Measurements from ENCODE around the gene EXOC3L2.

Gene EXOC3L2

DNA sequence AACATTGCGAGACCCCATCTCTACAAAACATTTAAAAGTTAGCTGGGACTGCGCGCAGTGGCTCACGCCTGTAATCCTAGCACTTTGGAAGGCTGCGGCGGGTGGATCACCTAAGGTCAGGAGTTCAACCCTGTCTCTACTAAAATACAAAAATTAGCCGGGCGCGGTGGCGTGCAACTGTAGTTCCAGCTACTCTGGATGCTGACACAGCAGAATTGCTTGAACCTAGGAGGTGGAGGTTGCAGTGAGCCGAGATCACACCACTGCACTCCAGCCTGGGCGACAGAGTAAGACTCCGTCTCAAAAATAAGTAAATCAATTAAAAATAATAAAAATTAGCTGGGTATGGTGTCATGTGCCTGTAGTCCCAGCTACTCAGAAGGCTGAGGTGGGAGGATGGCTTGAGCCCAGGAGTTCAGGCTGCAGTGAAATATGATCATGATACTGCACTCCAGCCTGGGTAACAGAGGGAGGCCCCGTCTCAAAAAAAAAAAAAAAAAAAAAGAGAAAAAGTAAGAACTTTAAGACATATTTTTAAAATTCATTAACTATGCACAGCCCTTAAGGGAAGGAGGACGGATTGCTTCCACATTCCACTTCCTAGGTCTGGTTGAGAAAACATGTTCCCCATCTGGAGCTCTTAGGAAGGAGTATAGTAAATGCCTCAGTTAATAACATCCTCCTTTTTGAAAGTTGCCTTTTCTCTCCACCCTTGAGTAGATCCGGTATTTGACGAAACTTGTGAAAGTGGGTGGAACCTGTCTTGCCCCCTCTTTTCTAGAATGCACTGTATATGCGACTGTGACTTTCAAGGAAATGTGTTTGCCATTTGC is 26.1 kb downstream of the EXOC3L2 start:
- no peak for DNase-seq

DNA sequence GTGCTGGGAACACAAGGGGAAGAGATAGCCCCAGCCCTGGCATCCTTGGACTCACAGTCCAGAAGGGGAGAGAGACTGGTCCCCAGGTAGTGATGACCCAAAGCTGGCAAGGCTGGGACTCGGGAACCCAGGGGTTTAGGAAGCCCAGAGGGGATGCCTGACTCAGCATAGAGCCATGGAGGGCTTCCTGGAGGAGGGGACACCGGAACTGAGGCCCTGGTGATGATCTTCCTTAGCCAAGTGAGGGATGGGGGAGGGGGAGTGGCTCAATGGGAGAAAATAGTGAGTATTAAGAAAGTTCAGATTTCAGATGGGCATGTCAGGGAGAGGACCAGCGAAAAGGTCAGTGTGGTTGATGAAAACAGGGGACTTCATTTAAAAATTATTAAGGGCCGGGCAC is 26.8 kb downstream of the EXOC3L2 start:
- no peak for DNase-seq

DNA sequence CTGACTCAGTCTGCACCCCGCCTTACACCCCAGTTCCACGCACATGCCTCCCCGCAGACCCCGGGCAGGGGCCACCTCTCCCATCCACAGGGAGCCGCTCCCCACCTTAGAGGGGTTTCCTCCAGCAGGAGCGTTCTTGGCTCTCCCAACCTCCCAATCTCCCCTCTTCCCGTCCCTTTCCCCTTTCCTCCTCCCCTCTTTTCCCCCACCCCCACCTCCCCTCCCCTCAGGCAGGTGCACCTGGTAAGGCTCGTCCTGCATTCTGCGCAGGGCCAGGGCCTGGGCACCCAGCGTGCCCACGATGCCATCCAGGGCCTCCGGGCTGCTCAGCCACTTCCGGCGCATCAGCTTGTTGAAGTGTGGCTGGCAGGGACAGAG is 27.3 kb downstream of the EXOC3L2 start:
- no peak for DNase-seq

DNA sequence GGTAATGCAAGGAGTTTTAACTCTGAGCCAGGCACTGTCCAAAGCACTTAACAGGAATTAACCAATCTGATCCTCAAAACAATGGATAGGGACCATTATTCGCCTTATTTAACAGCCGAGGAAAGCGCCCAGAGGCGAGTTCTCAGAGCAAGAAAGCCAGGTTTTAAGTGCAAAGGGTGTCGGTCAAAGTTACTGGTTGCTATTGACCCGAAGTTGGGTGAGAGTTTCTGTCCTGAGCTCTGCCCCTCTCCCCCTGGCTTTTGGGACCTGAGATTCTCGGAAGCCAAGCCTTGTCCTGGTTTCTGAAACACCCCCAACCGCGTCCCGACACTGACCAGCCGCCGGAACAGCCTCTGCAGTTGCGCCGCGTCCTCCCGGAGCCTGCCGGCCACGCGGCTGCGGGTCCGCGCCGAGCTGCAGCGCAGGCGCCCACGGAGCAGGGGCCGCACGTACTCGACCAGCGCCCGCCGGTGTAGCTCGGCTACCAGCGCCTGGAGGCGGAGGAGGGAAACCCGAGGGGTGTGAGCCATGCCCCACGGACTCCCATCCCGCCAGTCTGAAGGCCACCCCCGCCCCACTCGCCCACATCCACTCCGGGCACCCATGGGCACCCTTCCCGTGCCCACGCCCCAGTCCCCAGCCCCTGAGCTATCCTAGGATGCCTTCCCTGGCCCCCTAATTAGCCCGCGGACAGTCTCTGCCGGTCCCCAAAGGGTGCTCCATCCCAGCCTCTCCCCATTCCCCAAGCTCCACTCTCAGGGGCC is 27.8 kb downstream of the EXOC3L2 start:
- no peak for DNase-seq

DNA sequence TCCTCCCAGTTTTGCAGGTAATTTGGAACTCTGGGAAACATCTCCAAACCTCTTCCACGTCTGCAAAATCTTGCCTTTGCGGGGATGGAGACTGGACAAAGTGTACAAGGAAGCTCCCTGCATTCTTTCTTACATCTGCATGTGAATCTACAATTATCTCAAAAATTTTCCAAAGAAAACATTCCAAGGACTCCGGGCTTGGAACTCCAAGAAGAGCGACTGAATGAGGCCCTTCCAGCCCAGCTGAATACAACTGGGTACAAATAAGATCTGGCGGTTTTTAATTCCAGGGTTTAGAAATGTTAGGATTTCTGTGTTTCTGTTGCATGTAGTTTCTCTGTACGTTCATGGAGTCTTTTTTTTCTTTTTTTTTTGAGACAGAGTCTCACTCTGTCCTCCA is 28.5 kb downstream of the EXOC3L2 start:
- DNase-seq = no peak

DNA sequence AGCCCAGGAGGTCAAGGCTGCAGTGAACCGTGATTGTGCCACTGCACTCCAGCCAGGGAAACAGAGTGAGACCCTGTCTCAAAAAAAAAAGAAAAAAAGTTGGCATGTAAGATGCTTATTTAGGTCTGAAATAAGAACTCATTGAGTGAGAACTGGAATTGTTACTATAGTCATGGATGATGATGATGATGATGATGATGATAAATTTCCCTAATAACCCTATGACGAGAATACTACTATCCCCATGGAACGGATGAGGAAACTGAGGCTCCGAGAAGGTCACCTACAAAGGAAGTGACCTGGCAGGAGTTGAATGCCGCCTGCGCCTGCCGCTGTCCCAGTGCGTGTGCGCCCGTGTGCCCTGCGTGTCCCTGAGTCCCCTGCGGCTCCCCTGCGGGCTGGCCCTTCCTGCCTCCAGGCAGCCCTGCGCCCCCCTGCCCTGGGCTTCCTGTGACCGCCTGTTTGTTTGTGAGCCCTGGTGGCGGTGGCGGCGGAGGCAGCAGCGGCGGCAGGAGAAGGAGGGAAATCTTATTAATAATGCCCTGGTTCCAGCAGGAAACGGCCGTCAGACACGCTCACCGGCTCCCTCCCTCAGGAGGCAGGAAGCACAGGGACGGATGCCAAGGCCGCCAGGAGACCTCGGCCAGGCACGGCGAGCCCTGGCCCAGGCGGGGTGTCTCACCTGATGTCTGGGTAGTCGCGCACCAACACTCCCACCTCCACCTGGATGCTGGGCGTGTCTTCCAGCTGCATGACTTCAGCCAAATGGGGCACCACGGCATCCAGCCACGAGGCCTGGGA is 29.6 kb downstream of the EXOC3L2 start:
- no peak for DNase-seq

DNA sequence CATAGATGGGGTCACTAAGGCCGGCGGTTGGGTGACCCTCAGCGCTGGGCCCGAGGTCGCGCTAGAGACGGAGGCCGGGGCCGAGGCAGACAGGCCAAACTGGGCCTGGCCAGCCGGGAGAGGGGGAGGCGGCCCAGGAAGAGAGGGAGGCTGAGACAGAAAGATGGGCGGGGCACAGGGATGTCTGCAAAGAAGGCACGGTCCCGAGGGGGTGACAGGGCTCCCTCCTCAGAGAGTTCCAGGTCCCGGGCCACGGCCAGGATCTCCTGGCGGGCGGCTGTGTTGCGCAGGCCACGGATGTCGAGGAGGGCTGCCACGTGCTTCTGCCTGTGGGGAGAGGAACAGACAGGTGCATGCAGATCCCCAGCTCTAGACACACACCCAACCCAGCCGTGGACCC is 32.2 kb downstream of the EXOC3L2 start:
- DNase-seq = no peak

DNA sequence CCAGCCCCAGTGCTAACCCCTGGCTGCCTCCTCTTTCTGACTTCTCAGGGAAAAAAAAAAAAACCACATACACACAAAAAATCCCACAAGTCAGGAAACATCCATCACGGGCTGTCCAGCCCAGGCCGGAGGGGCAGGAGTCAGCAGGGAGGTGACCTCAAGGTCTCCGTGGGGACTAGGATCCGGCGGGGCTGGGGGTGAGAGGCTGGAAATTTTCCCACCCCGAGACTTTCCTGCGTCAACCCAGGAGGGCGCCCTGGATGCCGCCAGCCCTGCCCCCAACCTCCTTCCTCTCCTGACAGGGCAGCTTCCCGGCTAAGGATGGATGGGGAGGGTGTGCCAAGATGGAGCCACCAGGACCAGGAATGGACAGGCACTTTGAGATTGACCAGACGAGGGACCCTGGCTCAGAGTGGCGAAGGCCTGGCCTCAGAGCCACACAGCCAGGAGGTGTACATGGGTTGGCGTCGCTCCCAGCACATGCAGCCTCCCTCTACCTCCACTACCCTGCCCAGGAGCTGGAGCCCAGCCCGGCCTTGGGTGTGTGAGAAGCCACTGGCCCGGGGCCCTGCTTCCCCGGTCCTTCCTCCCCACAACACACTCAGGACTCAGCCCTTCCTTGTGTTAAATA is 33.3 kb downstream of the EXOC3L2 start:
- no peak for DNase-seq

DNA sequence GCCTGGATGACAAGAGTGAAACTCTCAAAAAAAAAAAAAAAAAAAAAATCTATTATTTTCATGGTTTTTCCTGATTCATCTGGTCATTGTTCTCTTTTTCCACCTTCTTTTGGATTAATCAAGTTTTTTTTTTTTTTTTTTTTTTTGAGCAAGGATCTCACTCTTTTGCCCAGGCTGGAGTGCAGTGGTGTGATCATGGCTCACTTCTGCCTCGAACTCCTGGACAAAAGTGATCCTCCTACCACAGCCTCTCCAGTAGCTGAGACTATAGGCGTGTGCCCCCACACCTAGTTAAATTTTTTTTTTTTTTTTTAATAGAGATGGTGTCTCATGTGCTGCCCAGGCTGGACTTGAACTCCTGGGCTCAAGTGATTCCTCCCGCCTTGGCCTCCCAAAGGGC is 38.9 kb downstream of the EXOC3L2 start:
- DNase-seq = no peak

DNA sequence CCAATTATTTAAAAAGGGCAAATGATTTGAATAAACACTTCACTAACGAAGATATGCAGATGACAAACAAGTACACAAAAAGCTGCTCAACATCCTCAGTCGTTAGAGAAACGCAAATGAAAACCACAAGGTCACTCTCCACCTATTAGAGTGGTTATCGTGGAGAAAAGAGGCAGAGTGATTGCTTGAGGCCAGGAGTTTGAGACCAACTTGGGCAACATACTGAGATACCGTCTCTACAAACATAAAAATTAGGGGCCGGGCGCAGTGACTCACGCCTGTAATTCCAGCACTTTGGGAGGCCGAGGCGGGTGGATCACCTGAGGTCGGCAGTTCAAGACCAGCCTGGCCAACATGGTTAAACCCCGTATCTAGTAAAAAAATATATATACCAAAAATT is 39.4 kb downstream of the EXOC3L2 start:
- no peak for DNase-seq

DNA sequence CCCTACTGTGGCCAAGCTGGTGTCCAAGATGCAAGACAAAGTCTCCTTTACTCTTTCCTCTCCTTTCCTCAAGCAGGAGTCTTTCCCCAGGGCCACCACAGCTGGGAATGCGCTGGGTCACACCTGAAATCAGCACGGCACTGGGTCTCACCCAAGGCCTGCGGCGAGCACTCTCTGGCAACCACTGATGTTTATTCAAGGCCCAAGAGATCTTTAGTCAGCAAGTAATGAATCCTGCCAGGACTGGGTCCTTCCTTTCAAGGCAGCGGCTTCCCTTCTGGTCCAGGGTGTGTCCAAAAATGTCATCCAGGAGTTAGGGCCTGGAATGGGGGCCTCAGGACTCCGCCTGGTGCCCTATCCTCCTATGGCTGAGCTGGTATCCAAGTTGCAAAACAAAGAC is 42.6 kb downstream of the EXOC3L2 start:
- DNase-seq = no peak

DNA sequence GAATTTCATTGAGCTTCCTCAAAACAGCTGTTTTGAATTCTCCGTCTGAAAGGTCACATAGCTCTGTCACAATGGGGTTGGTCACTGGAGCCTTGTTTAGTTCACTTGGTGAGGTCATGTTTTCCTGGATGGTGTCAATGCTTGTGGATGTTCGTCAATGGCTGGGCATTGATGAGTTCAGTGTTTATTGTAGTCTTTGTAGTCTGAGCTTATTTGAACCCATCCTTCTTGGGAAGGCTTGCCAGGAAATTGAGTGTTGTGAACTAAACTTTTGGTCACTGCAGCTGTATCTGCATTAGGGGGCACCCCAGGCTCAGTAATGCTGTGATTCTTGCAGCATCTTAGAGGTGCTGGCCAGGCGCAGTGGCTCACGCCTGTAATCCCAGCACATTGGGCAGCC is 44.6 kb downstream of the EXOC3L2 start:
- no peak for DNase-seq

DNA sequence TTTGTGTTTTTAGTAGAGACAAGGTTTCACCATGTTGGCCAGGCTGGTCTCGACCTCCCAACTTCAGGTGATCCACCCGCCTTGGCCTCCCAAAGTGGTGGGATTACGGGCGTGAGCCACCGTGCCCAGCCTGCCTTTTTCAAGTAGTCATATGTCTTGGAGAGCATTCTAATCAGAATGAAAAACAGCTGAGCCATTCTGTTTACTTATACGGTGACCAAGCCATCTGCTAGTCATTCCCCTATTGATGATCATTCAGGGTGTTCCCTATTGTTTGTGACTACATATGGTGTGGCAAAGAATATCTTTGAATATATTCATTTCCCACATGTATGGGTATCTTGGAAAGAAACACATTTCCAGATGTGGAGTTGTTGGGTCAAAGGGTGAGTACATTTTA is 49.4 kb downstream of the EXOC3L2 start:
- DNase-seq = no peak

DNA sequence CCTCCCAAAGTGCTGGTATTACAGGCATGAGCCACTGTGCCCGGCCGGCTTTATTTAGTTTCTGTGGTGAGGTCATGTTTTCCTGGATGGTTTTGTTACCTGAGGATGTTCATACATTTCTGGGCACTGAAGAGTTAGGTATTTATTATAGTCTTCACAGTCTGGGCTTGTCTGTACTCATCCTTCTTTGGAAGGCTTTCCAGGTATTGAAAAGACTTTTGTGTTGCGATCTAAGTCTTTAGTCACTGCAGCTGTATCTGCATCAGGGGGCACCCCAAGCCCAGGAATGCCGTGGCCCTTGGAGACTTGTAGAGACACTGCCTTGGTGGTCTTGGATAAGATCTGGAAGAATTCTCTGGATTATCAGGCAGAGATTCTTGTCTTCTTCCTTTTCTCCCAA is 53.8 kb downstream of the EXOC3L2 start:
- DNase-seq = no peak

DNA sequence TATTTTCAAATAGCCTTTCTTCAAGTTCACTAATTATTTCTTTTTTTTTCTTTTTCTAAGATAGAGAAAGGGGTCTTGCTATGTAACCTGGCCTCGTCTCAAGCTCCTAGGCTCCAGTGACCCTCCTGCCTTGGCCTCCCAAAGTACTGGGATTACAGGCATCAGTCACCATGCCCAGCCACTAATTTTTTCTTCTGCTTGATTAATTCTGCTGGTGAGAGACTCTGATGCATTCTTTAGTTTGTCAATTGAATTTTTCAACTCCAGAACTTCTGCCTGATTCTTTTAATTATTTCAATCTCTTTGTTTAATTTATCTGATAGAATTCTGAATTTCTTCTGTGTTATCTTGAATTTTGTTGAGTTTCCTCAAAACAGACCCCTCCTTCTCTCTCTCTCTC is 55.2 kb downstream of the EXOC3L2 start:
- no peak for DNase-seq

DNA sequence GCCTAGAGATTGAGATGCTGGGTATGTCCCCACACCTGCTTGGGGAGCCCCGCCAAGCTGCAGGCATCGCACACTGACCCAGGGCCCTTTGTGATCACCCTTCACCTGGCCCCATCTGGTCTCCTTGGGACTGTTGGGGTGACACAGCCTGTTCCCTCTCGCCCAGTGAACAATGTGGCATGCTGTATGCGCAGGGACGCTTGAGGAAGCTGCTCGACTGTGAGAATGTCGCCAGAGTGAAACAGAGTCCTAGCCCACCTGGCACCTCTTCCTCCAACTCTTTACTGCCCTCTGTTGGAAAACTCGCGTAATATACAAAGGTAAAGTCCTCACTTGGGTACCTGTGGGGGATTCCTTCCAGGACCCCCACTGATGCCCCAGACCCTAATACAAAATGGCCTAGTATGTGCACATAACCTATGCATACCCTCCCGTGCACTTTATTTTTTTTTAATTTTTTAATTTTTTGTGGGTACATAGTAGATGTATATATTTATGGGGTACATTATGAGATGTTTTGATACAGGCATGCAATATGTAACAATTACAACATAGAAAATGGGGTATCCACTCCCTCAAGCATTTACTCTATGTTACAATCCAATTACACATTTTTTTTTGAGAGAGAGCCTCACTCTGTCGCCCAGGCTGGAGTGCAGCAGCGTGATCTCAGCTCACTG is 57.6 kb downstream of the EXOC3L2 start:
- peak; percentile 66 for DNase-seq

DNA sequence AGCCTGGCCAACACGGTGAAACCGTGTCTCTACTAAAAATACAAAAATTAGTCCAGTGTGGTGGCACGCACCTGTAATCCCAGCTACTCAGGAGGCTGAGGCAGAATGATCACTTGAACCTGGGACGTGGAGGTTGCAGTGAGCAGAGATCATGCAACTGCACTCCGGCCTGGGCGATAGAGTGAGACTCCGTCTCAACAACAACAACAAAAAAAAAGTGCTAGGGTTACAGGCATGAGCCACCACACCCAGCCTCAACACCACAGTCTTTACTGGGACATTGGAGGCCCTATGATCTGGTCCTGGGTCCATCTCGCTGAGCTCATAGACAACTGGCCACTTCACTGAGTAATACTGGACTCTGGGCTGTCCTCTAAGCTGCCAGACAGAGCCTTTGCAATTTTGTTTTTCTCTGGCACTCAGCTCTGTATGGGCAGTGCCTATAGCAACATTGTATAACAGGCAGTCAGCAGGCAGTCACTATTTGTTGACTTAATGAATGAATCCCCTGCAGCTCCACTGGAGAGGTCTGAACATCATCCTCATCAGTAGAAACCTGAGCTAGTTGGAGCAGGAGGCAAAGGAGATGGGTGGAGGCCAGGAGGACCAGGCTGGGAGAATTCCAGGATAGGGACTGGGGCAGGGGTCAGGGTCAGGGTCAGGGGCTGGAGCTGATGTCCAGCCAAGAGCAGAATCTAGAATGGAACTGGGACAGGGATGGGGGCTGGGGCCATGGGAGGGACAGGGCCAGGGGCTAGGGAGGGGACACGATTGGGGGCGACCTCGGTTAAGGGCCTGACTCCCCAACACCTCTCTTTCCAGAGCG is 58.5 kb downstream of the EXOC3L2 start:
- no peak for DNase-seq

DNA sequence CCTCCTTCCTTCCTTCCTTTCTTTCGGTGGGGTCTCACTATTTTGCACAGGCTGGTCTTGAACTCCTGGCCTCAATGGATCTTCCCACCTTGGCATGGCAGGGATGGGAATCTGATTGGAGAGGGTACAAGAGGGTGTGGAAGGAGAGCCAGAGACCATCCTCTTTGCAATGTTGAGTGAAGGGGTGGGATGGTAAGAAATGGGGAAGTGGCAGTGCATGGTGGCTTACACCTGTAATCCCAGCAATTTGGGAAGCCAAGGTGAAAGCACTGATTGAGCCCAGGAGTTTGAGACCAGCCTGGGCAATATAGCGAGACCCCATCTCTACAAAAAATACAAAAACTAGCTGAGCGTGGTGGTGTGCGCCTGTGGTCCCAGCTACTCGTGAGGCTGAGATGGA is 61.1 kb downstream of the EXOC3L2 start:
- DNase-seq = no peak

DNA sequence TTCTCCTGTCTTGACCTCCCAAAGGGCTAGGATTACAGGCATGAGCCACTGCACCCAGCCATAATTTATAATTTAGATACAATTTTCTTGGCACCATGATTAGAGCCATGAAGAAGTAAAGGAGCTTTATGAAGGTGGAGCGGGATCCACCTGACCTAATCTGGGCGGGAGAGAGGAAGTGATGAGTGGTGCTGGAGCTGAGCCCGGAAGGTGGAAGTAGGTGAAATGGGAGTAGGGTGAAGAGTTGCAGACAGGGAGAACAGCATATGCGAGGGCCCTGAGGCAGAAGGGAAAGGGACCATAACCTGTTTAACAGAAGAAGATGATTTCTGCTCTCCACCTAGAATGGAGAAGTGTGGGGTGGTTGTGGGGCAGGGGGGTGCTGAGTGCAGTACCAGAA is 62.4 kb downstream of the EXOC3L2 start:
- DNase-seq = no peak

DNA sequence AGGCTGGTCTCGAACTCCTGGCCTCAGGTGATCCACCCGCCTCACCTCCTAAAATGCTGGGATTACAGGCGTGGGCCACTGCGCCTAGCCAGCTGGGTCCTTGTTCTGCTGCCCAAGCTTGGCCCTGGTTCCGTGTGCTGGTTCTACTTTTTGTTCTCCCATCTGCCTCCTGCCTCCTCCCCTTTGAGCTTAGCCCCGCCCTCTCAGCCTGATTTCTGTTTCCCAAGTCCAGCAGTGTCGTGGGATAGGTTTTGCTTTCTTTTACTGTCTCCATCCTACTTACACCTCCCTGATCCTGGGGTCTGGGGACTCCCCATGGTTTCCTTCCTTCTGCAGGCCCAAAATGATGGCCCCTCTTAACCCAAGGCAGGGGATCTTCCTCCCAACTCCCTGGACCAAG is 64.3 kb downstream of the EXOC3L2 start:
- DNase-seq = no peak

DNA sequence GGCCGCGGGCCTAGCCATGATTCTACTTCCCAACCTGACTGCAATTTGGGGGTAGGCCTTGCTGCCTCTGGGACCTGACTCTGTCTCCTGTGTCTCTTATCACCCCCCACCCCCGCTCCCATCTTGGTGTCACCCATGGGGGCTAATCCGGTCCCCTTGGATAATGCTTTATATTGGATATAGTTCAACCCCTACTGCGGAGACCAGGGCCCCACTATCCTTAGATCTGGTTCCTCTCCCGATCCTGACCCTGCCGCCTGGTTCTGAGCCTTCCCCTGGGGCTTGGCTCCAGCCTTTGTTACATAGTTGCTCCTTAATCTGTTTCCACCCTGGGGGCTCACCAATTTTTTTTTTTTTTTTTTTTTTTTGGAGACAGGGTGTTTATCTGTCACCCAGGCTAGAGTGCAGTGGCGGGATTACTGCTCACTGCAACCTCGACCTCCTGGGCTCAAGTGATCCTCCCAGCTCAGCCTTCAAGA is 65.3 kb downstream of the EXOC3L2 start:
- DNase-seq = no peak

Measured in CD4-positive, alpha-beta T cell treated with Interleukin-17A for 1 hour (primary cell).